ENCODE results near the gene PDE11A. TPM values are rescaled to one million over a fixed set of nuclear protein-coding genes. Genes with fewer than 3 reads are reported as not detected.

The PDE11A gene
- total RNA-seq, 1 donor from 2014 or later: 1.2 TPM

GRCh38 chr2:177628831-177629230 is 443.7 kb downstream of the PDE11A start:
- TF ChIP-seq CTCF (conservative IDR thresholded peaks at IDR 0.05; ENCODE audit: low read depth, low read length): no peak
- no peak overlapping the region for H3K4me3 ChIP-seq (ENCODE audit: low read depth, low read length)
- DNase-seq (ENCODE audit: low read depth): no peak

DNA sequence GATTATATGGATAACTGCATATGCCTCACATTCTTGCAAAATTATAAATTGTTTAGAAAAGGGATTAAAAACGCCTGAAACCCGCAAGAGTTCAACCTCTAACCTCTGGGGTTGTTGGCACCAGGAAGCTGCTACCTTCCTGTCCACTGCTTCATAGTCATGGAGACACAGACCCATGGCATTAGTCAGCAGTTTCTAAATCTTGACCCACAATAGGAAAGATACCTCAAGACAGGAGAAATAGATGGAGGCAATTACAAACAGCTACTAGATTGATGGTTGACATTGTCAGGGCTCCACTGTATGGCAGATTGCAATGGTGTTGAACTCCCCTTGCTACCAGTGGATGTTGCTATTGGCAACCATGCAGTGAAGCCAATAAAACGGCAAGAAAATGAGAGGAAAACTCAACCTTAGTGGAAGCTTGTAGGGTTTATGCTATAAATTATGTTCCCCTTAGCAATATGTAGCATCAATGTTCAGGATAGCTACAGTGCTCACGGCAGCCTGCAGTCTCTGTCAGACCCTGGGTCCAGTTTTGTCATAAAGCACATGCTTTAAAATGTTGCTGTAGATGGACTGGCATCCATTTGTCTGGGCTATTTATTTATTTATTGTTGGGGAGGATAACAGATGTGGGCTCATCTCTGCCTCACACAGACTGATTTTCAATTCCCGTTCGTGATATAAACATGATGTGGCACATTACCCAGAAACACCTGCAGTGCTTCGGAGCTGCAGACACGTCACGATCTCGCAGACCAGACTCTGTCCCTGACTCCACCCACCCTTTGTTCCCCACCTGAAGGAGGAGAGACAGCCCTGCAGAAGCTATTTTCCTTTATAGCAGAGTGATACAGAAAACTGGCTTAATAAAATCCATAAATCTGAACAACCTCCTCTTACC is 446.6 kb downstream of the PDE11A start:
- no peak for TF ChIP-seq CTCF (conservative IDR thresholded peaks at IDR 0.05; ENCODE audit: low read depth, low read length)
- no peak overlapping the region for H3K4me3 ChIP-seq (ENCODE audit: low read depth, low read length)
- DNase-seq (ENCODE audit: low read depth): no peak

GRCh38 chr2:177622521-177622920 is 450.1 kb downstream of the PDE11A start:
- TF ChIP-seq CTCF (conservative IDR thresholded peaks at IDR 0.05; ENCODE audit: low read depth, low read length): peak; percentile 34
- H3K4me3 ChIP-seq (ENCODE audit: low read depth, low read length): no peak overlapping the region
- DNase-seq (ENCODE audit: low read depth): no peak

DNA sequence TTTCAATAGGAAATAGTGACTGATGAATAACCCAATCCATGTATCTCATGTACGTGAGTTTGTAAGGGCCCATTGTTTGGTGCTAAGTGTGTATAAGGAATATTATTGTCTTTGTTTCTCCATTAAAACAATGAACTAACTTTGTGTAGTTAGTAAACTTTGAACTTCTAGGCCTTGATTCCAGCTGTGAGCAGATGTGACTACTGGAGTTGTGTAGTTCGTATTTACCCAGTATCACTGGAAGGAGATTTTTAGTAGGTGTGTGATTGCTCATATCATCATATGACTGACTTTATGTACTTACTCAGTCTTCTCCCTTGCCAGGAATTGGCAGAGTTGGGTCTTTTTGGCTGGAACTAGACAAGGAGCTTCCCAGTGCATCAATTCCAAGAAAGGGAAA is 452.6 kb downstream of the PDE11A start:
- no peak overlapping the region for H3K4me3 ChIP-seq (ENCODE audit: low read depth, low read length)
- DNase-seq (ENCODE audit: low read depth): no peak
- TF ChIP-seq CTCF (conservative IDR thresholded peaks at IDR 0.05; ENCODE audit: low read depth, low read length): no peak

- no peak for TF ChIP-seq CTCF (conservative IDR thresholded peaks at IDR 0.05; ENCODE audit: low read depth, low read length)
- H3K4me3 ChIP-seq (ENCODE audit: low read depth, low read length): peak overlapping the region; percentile 77
- DNase-seq (ENCODE audit: low read depth): no peak
Measured at GRCh38 chr2:177619461-177619860, 453.1 kb downstream of the PDE11A start.

DNA sequence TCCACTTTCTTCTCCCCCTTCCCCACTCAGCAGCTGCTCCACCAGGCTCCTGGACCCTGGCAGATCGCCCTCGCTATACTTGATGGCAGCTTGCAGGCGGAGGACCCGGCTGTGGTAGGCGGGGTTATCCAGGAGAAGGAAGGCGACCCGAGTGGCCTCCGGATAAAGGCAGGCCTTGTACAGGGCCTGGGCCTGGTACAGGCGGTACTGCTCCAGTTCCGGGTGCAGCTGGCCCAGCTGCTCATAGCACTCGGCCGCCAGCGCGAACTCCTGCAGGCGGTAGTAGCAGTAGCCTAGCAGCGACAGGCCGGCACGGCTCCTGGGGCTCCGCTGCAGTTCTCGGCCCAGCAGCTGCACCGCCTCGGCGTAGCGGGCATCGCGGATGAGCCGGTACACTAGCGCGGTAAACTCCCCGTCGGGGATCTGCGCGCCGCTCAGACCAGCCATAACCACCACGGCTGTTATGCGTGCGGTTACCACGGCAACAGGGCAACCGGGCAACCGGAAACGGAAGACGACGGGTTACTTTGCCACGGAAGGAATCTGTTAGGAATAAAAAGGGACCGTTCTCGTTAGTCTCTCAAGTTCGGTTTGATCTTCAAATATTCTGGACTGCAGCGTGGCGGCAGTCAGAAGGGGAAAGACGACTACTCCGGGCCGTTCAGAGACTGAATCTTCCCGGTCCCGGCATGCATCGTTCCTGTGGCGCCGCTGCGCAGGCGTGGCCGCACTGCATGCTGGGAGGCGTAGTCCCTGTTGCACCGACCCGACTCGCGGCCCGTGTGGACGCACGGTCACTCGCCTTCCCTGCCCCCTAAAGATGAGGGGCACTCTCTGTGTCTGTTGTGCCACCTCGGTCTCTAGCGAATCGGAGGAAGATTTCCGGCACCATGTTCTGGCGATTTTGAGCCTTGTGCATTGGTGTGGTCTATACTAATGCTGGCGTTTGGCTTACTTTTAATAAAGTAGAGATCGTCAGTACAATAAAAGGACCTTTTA is 454.0 kb downstream of the PDE11A start:
- TF ChIP-seq CTCF (conservative IDR thresholded peaks at IDR 0.05; ENCODE audit: low read depth, low read length): no peak
- peak overlapping the region; percentile 77 for H3K4me3 ChIP-seq (ENCODE audit: low read depth, low read length)
- peak; percentile 51 for DNase-seq (ENCODE audit: low read depth)

Data from epithelial cell of proximal tubule (primary cell).